Activated naive CD4-positive, alpha-beta T cell treated with anti-CD3 and anti-CD28 coated beads for 36 hours (primary cell): Measurements from ENCODE around the gene LIX1. TPM values are rescaled to one million over a fixed set of nuclear protein-coding genes. Genes with fewer than 3 reads are reported as not detected.

ENCODE experiments used
- CTCF ChIA-PET: fragments of 350-600 bp; sonication (Branson Sonifier 250); formaldehyde crosslinking; loops from one replicate; lab custom pipeline; 2021; ENCODE audit warnings: antibody characterized with exemption; lab: Charles Lee
- DNase-seq: peaks from one replicate; pipeline ENCODE4 v3.0.0-alpha.2; 2020
- H3K27ac Mint-ChIP-seq: one replicate; pipeline ENCODE4 v1.8.0; 2021; ENCODE audit warnings: mild to moderate bottlenecking, mixed read lengths
- H3K27me3 Mint-ChIP-seq: one replicate; pipeline ENCODE4 v1.8.0; 2021; ENCODE audit warnings: low read depth, mixed read lengths
- H3K36me3 Mint-ChIP-seq: one replicate; pipeline ENCODE4 v1.8.0; 2021; ENCODE audit warnings: low read depth, mixed read lengths
- H3K4me1 Mint-ChIP-seq: one replicate; pipeline ENCODE4 v1.8.0; 2021; ENCODE audit warnings: low read depth, mixed read lengths
- H3K4me3 Mint-ChIP-seq: one replicate; pipeline ENCODE4 v1.8.0; 2021; ENCODE audit warnings: mild to moderate bottlenecking, moderate library complexity, mixed read lengths
- H3K9me3 Mint-ChIP-seq: one replicate; pipeline ENCODE4 v1.8.0; 2021; ENCODE audit warnings: mixed read lengths
- intact Hi-C: fragments of 100-400 bp; cut with micrococcal nuclease; formaldehyde crosslinking; loops from one replicate; pipeline ENCODE4 v1.15.1; 2023
- total RNA-seq, 2 experiments: library from RNA; stranded (reverse); gene quantifications; one replicate each; pipeline ENCODE4 v1.2.3, GENCODE V29; 2021

Gene LIX1
- total RNA-seq, 2 experiments from 2014 or later: not detected

DNA sequence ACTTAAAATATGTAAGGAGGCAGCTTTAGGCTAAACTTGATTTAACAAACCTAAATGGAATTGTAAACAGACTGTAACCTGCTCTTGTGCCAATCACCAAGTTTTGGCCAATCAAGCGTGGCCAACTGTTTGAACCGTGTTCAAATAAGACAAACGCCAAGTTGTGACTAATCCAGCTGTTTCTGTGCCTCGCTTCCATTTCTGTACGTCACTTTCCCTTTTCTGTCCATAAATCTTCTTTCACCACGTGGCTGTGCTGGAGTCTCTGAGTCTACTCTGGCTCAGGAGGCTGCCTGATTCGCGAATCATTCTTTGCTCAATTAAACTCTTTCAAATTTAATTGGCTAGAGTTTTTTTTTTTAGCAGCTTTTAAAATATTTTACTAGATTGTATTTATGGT, 71.3 kb downstream of the LIX1 start:
- H3K36me3 Mint-ChIP-seq: no peaks in the 10 kb centered on the region

GRCh38 chr5:97070234-97070633, 72.2 kb downstream of the LIX1 start:
- Mint-ChIP-seq H3K27me3 (no peaks in the 10 kb centered on the region), H3K27ac (no peak overlapping the region), H3K4me3 (no peak overlapping the region), H3K4me1 (no peaks in the 10 kb centered on the region), H3K36me3 (no peaks in the 10 kb centered on the region), H3K9me3 (no peaks in the 10 kb centered on the region)
- intact Hi-C loops: no loop called here
- CTCF ChIA-PET: no interaction called here
- DNase-seq: no peak

More for the DNA sequence above, 71.3 kb downstream of the LIX1 start:
- H3K9me3 Mint-ChIP-seq: no peaks in the 10 kb centered on the region
- CTCF ChIA-PET: no interaction called here
- DNase-seq: no peak
- H3K4me3 Mint-ChIP-seq: no peak overlapping the region
- no peaks in the 10 kb centered on the region for H3K27me3 Mint-ChIP-seq
- no peak overlapping the region for H3K27ac Mint-ChIP-seq
- H3K4me1 Mint-ChIP-seq: no peaks in the 10 kb centered on the region
- intact Hi-C loops: no loop called here

- Mint-ChIP-seq H3K4me1 (no peaks in the 10 kb centered on the region), H3K27ac (no peak overlapping the region), H3K4me3 (no peak overlapping the region), H3K27me3 (no peaks in the 10 kb centered on the region), H3K9me3 (no peaks in the 10 kb centered on the region), H3K36me3 (no peaks in the 10 kb centered on the region)
- no peak for DNase-seq
- CTCF ChIA-PET: interaction anchor here (0.8 to 1.1 kb wide), 2 partner anchors 49 to 75 kb away, joined by 3 to 5 read pairs; partner anchors contain the start of gene LIX1
- intact Hi-C loops: no loop called here
These were observed 75.0 kb downstream of the LIX1 start for GRCh38 chr5:97067296-97067850.

DNA sequence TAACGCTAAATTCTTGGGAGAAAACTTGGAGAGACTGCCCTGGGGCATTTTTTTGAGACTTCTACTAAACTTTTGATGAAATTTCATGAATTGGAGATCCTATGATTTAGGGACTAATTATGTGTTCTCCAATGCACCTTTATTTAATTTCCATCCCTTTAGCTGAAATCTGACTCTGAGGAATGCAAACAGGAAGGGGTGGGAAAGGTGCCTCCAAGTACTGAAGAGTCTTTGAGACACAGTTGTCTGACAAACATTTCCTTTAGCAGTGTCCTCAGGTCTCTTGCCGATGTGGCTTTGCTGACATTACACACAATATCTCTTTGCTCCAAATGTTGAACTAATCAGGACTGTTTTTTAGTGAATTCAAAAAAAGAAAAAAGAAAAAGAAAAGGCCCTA, 76.9 kb downstream of the LIX1 start:
- CTCF ChIA-PET: interaction anchor here (0.6 kb wide), 1 partner anchor 169 kb away, joined by 3 read pairs; no protein-coding TSS in a partner anchor
- intact Hi-C loops: no loop called here
- Mint-ChIP-seq H3K27me3 (no peaks in the 10 kb centered on the region), H3K36me3 (no peaks in the 10 kb centered on the region), H3K27ac (no peak overlapping the region), H3K4me1 (no peaks in the 10 kb centered on the region), H3K9me3 (no peaks in the 10 kb centered on the region), H3K4me3 (no peak overlapping the region)
- DNase-seq: no peak

- intact Hi-C loops: no loop called here
- CTCF ChIA-PET: no interaction called here
- no peaks in the 10 kb centered on the region for H3K4me1 Mint-ChIP-seq
These were observed 79.2 kb downstream of the LIX1 start for GRCh38 chr5:97063251-97063650.

DNA sequence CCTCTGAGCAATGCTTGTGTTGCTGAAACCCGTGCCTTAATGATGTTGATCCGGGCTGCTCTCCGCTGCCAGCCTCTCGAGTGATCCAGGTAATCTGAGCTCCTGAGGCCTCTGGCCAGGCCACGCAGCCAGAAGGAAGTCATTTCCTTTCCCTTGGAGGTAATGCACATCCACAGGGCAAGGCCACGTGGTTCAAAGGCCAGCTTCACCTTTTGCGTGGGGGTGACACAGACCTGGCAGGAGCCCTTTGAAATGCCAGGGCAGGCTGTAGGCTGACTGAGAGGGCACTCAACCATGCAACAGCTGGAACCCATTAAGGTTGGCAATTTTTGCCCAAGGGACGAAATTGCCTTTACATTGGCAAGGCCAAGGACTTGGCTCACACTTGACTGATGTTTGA, 80.4 kb downstream of the LIX1 start:
- H3K4me3 Mint-ChIP-seq: no peak overlapping the region
- H3K27ac Mint-ChIP-seq: no peak overlapping the region
- intact Hi-C loops: no loop called here
- no peaks in the 10 kb centered on the region for H3K4me1 Mint-ChIP-seq
- peaks cover 2% of the 10 kb centered on the region for H3K36me3 Mint-ChIP-seq
- H3K27me3 Mint-ChIP-seq: peaks cover 2% of the 10 kb centered on the region
- peaks cover 5% of the 10 kb centered on the region for H3K9me3 Mint-ChIP-seq
- CTCF ChIA-PET: interaction anchor here (0.5 kb wide), 1 partner anchor 83 kb away, joined by 4 read pairs; no protein-coding TSS in a partner anchor
- no peak for DNase-seq

More at GRCh38 chr5:97063251-97063650, 79.2 kb downstream of the LIX1 start:
- H3K27me3 Mint-ChIP-seq: peaks cover under 1% of the 10 kb centered on the region
- H3K36me3 Mint-ChIP-seq: peaks cover 2% of the 10 kb centered on the region
- peaks cover 5% of the 10 kb centered on the region for H3K9me3 Mint-ChIP-seq
- H3K4me3 Mint-ChIP-seq: no peak overlapping the region
- no peak for DNase-seq
- H3K27ac Mint-ChIP-seq: no peak overlapping the region

GRCh38 chr5:97056263-97056662, 86.1 kb downstream of the LIX1 start:
- Mint-ChIP-seq H3K27ac (no peak overlapping the region), H3K27me3 (peaks cover 6% of the 10 kb centered on the region), H3K4me1 (no peaks in the 10 kb centered on the region), H3K36me3 (peaks cover 2% of the 10 kb centered on the region), H3K9me3 (peaks cover 5% of the 10 kb centered on the region), H3K4me3 (no peak overlapping the region)
- no peak for DNase-seq
- CTCF ChIA-PET: interaction anchor here (0.6 kb wide), 1 partner anchor 24 kb away, joined by 3 read pairs; no protein-coding TSS in a partner anchor
- intact Hi-C loops: no loop called here

DNA sequence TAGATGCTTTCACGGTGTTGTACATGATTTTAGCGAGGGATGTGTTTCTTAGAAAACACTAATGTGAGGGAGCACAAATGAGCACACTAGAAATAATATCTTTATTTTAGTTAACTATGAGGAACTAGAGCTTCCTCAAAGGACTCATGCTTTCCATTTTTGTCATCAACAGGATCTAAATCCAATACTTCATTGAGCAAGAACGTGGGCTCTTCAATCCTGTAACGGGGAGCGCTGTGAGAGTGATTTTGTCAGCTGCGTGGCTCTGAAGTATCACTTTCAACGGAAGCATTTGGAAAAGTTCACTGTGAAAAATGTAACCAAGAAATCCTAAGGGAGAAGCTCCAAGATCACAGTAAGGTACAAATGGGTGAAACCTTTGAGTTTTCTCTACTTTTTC, 93.2 kb downstream of the LIX1 start:
- Mint-ChIP-seq H3K4me1 (no peaks in the 10 kb centered on the region), H3K36me3 (no peaks in the 10 kb centered on the region), H3K9me3 (no peaks in the 10 kb centered on the region), H3K27me3 (peaks cover 4% of the 10 kb centered on the region), H3K4me3 (no peak overlapping the region), H3K27ac (no peak overlapping the region)
- intact Hi-C loops: loop anchor here (5.0 to 10.0 kb wide), 2 partner anchors 93 to 434 kb away; partner anchors contain the start of gene LIX1
- CTCF ChIA-PET: interaction anchor here (1.2 kb wide), 1 partner anchor 180 kb away, joined by 9 read pairs; no protein-coding TSS in a partner anchor
- no peak for DNase-seq

DNA sequence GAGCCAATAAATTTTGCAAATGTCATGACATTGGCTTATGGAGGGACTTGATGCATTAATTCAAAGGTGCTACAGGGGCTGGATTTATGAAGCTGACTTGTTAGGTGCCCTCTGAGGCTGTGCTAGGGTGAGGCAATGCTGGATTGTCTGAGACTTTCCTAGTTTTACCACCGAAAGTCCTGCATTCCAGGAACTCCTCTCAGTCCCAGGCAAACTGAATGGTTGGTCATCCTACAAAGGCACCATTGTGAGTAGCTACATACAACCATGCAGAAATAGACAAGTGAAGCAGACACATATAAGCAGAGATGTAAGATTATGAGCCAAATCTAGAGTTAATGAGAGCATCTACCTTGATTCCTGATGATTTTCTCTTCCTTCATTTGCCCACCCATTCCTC, 95.3 kb downstream of the LIX1 start:
- Mint-ChIP-seq H3K27ac (no peak overlapping the region), H3K9me3 (no peaks in the 10 kb centered on the region), H3K4me1 (no peaks in the 10 kb centered on the region), H3K36me3 (no peaks in the 10 kb centered on the region), H3K4me3 (no peak overlapping the region), H3K27me3 (no peaks in the 10 kb centered on the region)
- DNase-seq: no peak
- intact Hi-C loops: loop anchor here (5.0 to 10.0 kb wide), 2 partner anchors 95 to 432 kb away; partner anchors contain the start of gene LIX1
- CTCF ChIA-PET: interaction anchor here (0.6 to 3.1 kb wide), 5 partner anchors 64 to 1188 kb away, joined by 3 to 18 read pairs (median 3); partner anchors contain the start of gene LIX1

DNA sequence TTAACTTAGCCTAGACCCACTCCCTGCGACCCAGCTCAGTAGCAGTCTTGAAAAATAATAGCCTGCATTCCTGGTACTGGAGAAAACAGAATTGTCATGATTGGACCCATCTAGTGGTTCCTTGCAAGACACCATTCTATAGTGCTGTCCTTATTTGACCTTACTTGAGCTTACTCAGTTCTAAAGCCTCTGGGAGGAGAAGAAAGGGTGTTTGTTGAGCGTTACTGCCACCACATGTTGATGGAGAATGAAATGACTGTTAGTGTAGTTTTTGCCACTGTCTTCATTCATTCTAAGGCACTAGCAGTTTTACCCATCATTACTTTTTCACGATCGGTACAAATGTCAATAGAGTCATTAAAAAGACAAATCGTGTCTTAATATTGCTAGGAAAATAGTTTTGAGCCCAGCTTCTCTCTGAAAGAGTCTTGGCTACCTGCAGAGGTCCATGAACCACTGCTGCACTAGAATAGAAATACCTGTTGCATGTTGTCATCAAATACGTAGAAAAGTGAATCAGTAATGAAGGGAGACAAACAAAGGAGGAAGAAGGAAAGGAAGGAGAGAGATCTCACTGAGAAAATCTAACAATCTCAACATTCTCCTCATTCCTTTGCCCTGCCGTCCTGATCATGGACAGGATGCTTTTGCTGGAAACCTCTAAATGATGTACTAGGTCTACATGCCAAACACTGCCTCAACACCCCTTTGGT, 96.0 kb downstream of the LIX1 start:
- DNase-seq: peak; percentile 50
- Mint-ChIP-seq H3K4me1 (no peaks in the 10 kb centered on the region), H3K4me3 (no peak overlapping the region), H3K27ac (no peak overlapping the region), H3K27me3 (no peaks in the 10 kb centered on the region), H3K36me3 (no peaks in the 10 kb centered on the region), H3K9me3 (no peaks in the 10 kb centered on the region)
- intact Hi-C loops: loop anchor here (1.0 to 10.0 kb wide), 5 partner anchors 96 to 432 kb away; partner anchors contain the start of gene LIX1
- CTCF ChIA-PET: interaction anchor here (0.6 to 3.1 kb wide), 8 partner anchors 64 to 1188 kb away, joined by 3 to 18 read pairs (median 3); partner anchors contain the start of gene LIX1

DNA sequence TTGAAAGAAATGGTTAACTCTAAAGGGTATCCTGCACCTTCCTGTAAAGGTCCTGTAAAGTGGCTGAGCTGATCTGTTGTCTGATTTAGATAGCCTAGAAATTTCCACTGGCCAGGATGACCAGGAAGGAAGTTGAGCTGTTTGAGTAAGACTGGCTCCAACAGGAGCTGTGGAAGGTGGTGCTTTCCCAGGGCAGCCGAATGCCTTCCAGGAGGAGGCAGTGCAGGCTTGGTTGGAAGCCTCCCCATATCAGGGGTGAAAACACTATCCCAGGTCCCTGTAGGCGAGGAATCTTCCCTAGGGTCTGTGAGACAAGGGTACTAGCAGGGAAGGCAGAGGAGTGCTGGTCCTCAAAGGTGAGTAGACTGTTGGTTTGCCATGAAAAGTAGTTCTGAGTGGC, 98.4 kb downstream of the LIX1 start:
- CTCF ChIA-PET: interaction anchor here (0.9 to 2.6 kb wide), 7 partner anchors 15 to 126 kb away, joined by 3 to 11 read pairs (median 5); partner anchors contain the start of gene LIX1
- Mint-ChIP-seq H3K27ac (no peak overlapping the region), H3K27me3 (no peaks in the 10 kb centered on the region), H3K4me1 (no peaks in the 10 kb centered on the region), H3K9me3 (no peaks in the 10 kb centered on the region), H3K36me3 (no peaks in the 10 kb centered on the region), H3K4me3 (no peak overlapping the region)
- DNase-seq: no peak
- intact Hi-C loops: loop anchor here (10.0 kb wide), 1 partner anchor 429 kb away; no protein-coding TSS in a partner anchor

GRCh38 chr5:97043511-97043910, 98.9 kb downstream of the LIX1 start:
- CTCF ChIA-PET: interaction anchor here (0.9 to 2.6 kb wide), 7 partner anchors 15 to 175 kb away, joined by 3 to 11 read pairs (median 5); partner anchors contain the start of gene LIX1
- no peak overlapping the region for H3K4me3 Mint-ChIP-seq
- no peaks in the 10 kb centered on the region for H3K27me3 Mint-ChIP-seq
- no peaks in the 10 kb centered on the region for H3K9me3 Mint-ChIP-seq
- H3K4me1 Mint-ChIP-seq: no peaks in the 10 kb centered on the region
- H3K27ac Mint-ChIP-seq: no peak overlapping the region
- intact Hi-C loops: loop anchor here (10.0 kb wide), 1 partner anchor 429 kb away; no protein-coding TSS in a partner anchor
- H3K36me3 Mint-ChIP-seq: no peaks in the 10 kb centered on the region
- no peak for DNase-seq
